Measurements from ENCODE around the gene GET4. TPM values are rescaled to one million over a fixed set of nuclear protein-coding genes. Genes with fewer than 3 reads are reported as not detected.
A peak's percentile ranks its signal among the peaks of the same experiment; 100 is the strongest.

The GET4 gene
- polyA plus RNA-seq, 3 donors = 20.1 to 36.8 (median 25.5) TPM

GRCh38 chr7:910931-911431, 34.6 kb downstream of the GET4 start:
- Mint-ChIP-seq H3K27ac (peak overlapping the region; percentile 92 to 97 (median 96)), H3K4me3 (no peak overlapping the region), H3K4me1 (peaks cover 58% of the 10 kb centered on the region), H3K27me3 (ENCODE audit: low read depth in 3 of 3) (no peaks in the 10 kb centered on the region), H3K36me3 (peaks cover 17 to 30% of the 10 kb centered on the region in 2 donors), H3K9me3 (peaks cover 0 to 7% (median 0%) of the 10 kb centered on the region in 7 donors)
- intact Hi-C loops (cut with micrococcal nuclease) = loop anchor here in 1 of 2 donors (2.0 kb wide), 1 partner anchor 44 kb away; the partner anchor contains the start of gene ADAP1
- no peak for DNase-seq
- H3K79me2 ChIP-seq (ENCODE audit: insufficient read depth, low read length) = peaks cover 46% of the 10 kb centered on the region
- H3K36me3 ChIP-seq (replicated peaks in 1 of 2; ENCODE audit: control insufficient read depth in 1 of 2, insufficient read depth in 2 of 2, low read length in 2 of 2) = peaks cover 3 to 8% of the 10 kb centered on the region in 2 donors
- peak overlapping the region; percentile 90 for H3K4me2 ChIP-seq (replicated peaks; ENCODE audit: extremely low read depth, low read length, poor library complexity, severe bottlenecking)
- peaks cover 55% of the 10 kb centered on the region for H4K20me1 ChIP-seq (ENCODE audit: insufficient read depth, low read length)
- WGBS (ENCODE audit: insufficient coverage) = 75% methylated on average over 16 of the region's 19 CpGs
- H2AFZ ChIP-seq (ENCODE audit: insufficient read depth, low read depth, low read length, poor library complexity, severe bottlenecking) = no peak overlapping the region
- peak overlapping the region; percentile 84 to 99 for H3K27ac ChIP-seq (ENCODE audit: low read depth in 1 of 2, low read length in 2 of 2)
- H3K4me3 ChIP-seq (replicated peaks in 1 of 3; ENCODE audit: low read depth in 2 of 3, low read length in 3 of 3) = peak overlapping the region in 1 of 3 experiments; percentile 78
- TF ChIP-seq CTCF (IDR thresholded peaks at IDR 0.05) = no peak
- no peaks in the 10 kb centered on the region for H3K27me3 ChIP-seq (ENCODE audit: control insufficient read depth in 2 of 2, insufficient read depth in 2 of 2, low read length in 2 of 2)
- peak overlapping the region; percentile 91 for H3K9ac ChIP-seq (ENCODE audit: insufficient read depth, low read length, poor library complexity, severe bottlenecking)
- H3K9me3 ChIP-seq (replicated peaks in 1 of 2; ENCODE audit: control insufficient read depth in 1 of 2, insufficient read depth in 1 of 2, low read length in 2 of 2) = no peaks in the 10 kb centered on the region
- peaks cover 78 to 91% of the 10 kb centered on the region in 2 donors for H3K4me1 ChIP-seq (ENCODE audit: control insufficient read depth in 1 of 2, insufficient read depth in 2 of 2, low read length in 2 of 2)

GRCh38 chr7:911791-912480, 35.6 kb downstream of the GET4 start:
- peak overlapping the region in 1 of 7 donors; percentile 16 for H3K27ac Mint-ChIP-seq
- Histone ChIP-seq H3K4me1 (ENCODE audit: control insufficient read depth in 1 of 2, insufficient read depth in 2 of 2, low read length in 2 of 2) (peaks cover 75 to 88% of the 10 kb centered on the region in 2 donors), H3K9ac (ENCODE audit: insufficient read depth, low read length, poor library complexity, severe bottlenecking) (no peak overlapping the region), H2AFZ (ENCODE audit: insufficient read depth, low read depth, low read length, poor library complexity, severe bottlenecking) (no peak overlapping the region), H3K36me3 (replicated peaks in 1 of 2; ENCODE audit: control insufficient read depth in 1 of 2, insufficient read depth in 2 of 2, low read length in 2 of 2) (peaks cover 8 to 9% of the 10 kb centered on the region in 2 donors), H3K27ac (ENCODE audit: low read depth in 1 of 2, low read length in 2 of 2) (peak overlapping the region in 1 of 2 donors; percentile 14), H3K4me3 (replicated peaks in 1 of 3; ENCODE audit: low read depth in 2 of 3, low read length in 3 of 3) (no peak overlapping the region), H3K79me2 (ENCODE audit: insufficient read depth, low read length) (peaks cover 53% of the 10 kb centered on the region), H3K27me3 (ENCODE audit: control insufficient read depth in 2 of 2, insufficient read depth in 2 of 2, low read length in 2 of 2) (no peaks in the 10 kb centered on the region), H4K20me1 (ENCODE audit: insufficient read depth, low read length) (peaks cover 60% of the 10 kb centered on the region), H3K4me2 (replicated peaks; ENCODE audit: extremely low read depth, low read length, poor library complexity, severe bottlenecking) (no peak overlapping the region), H3K9me3 (replicated peaks in 1 of 2; ENCODE audit: control insufficient read depth in 1 of 2, insufficient read depth in 1 of 2, low read length in 2 of 2) (no peaks in the 10 kb centered on the region)
- DNase-seq = no peak
- TF ChIP-seq CTCF (IDR thresholded peaks at IDR 0.05) = no peak
- no peaks in the 10 kb centered on the region for H3K27me3 Mint-ChIP-seq (ENCODE audit: low read depth in 3 of 3)
- intact Hi-C loops (cut with micrococcal nuclease) = loop anchor here in 1 of 2 donors (2.0 kb wide), 1 partner anchor 43 kb away; the partner anchor contains the start of gene ADAP1
- peaks cover 22 to 35% of the 10 kb centered on the region in 2 donors for H3K36me3 Mint-ChIP-seq
- H3K9me3 Mint-ChIP-seq = peaks cover 0 to 7% (median 0%) of the 10 kb centered on the region in 7 donors
- no peak overlapping the region for H3K4me3 Mint-ChIP-seq
- 76% methylated on average over 33 of the region's 41 CpGs for WGBS (ENCODE audit: insufficient coverage)
- H3K4me1 Mint-ChIP-seq = peaks cover 60% of the 10 kb centered on the region
